Neural progenitor cell (in vitro differentiated cells): ENCODE measurements around the gene ARNT2. TPM values are rescaled to one million over a fixed set of nuclear protein-coding genes. Genes with fewer than 3 reads are reported as not detected.

ENCODE experiments used
- DNase-seq: peaks from one replicate; pipeline ENCODE4 v3.0.0-alpha.2; 2016; ENCODE audit warnings: low spot score
- H2AFZ ChIP-seq: fragments of 200-600 bp; sonication (generic); replicated peaks from 2 replicates; pipeline ENCODE4 v1.6.1; 2016; ENCODE audit warnings: antibody characterized with exemption
- H3F3A ChIP-seq: fragments of 200-600 bp; sonication (generic); 2 replicates; pipeline ENCODE4 v1.6.1; 2016; ENCODE audit warnings: antibody characterized with exemption, low read depth
- H3K27ac ChIP-seq: fragments of 200-600 bp; sonication (generic); 2 replicates; pipeline ENCODE4 v1.5.1; 2016; ENCODE audit warnings: mild to moderate bottlenecking
- H3K27me3 ChIP-seq: fragments of 200-600 bp; sonication (generic); 2 replicates; pipeline ENCODE4 v1.6.1; 2016; ENCODE audit warnings: mild to moderate bottlenecking, moderate library complexity
- H3K36me3 ChIP-seq: fragments of 200-600 bp; sonication (generic); 2 replicates; pipeline ENCODE4 v1.5.1; 2016
- H3K4me1 ChIP-seq: fragments of 200-600 bp; sonication (generic); 2 replicates; pipeline ENCODE4 v1.6.1; 2016; ENCODE audit warnings: mixed run types
- H3K4me2 ChIP-seq: fragments of 200-600 bp; sonication (generic); 2 replicates; pipeline ENCODE4 v1.6.1; 2016
- H3K4me3 ChIP-seq: fragments of 200-600 bp; sonication (generic); 2 replicates; pipeline ENCODE4 v1.5.1; 2016
- H3K79me2 ChIP-seq: fragments of 200-600 bp; sonication (generic); 2 replicates; pipeline ENCODE4 v1.6.1; 2016; ENCODE audit warnings: low read depth
- H3K9ac ChIP-seq: fragments of 200-600 bp; sonication (generic); 2 replicates; pipeline ENCODE4 v1.6.1; 2016
- H3K9me3 ChIP-seq: fragments of 200-600 bp; sonication (generic); 2 replicates; pipeline ENCODE4 v1.5.1; 2016; ENCODE audit warnings: low read depth
- H4K20me1 ChIP-seq: fragments of 200-600 bp; sonication (generic); 2 replicates; pipeline ENCODE4 v1.6.1; 2016; ENCODE audit warnings: low read depth
- H3K27ac Mint-ChIP-seq: 3 replicates; pipeline ENCODE4 v1.8.0; 2021; ENCODE audit warnings: mixed read lengths
- H3K27me3 Mint-ChIP-seq: 2 replicates; pipeline ENCODE4 v1.8.0; 2022; ENCODE audit warnings: low read depth, mild to moderate bottlenecking, inconsistent platforms, moderate library complexity, mixed read lengths; ENCODE audit not compliant: insufficient read depth
- H3K36me3 Mint-ChIP-seq: 3 replicates; pipeline ENCODE4 v1.8.0; 2021; ENCODE audit warnings: mixed read lengths
- H3K4me1 Mint-ChIP-seq: 3 replicates; pipeline ENCODE4 v1.8.0; 2021; ENCODE audit warnings: mixed read lengths
- H3K4me3 Mint-ChIP-seq: 3 replicates; pipeline ENCODE4 v1.8.0; 2021; ENCODE audit warnings: mild to moderate bottlenecking, moderate library complexity, mixed read lengths
- H3K9me3 Mint-ChIP-seq: 3 replicates; pipeline ENCODE4 v1.8.0; 2020; ENCODE audit warnings: mixed read lengths
- EZH2 ChIP-seq: fragments of 200-600 bp; sonication (generic); IDR thresholded peaks from 2 replicates; pipeline ENCODE4 v1.6.1; 2017; ENCODE audit warnings: antibody characterized with exemption, mild to moderate bottlenecking, moderate library complexity
- EZH2phosphoT487 ChIP-seq: fragments of 200-600 bp; sonication (generic); IDR thresholded peaks from 2 replicates; pipeline ENCODE4 v1.6.1; 2017; ENCODE audit warnings: antibody characterized with exemption
- total RNA-seq: library from RNA; depleted of rRNA; stranded (reverse); fragments of >200 nt; gene quantifications from 2 replicates; pipeline ENCODE4 v1.2.3, GENCODE V29; 2015; ENCODE audit warnings: low replicate concordance
- TF ChIP-seq, protein P1 (sequence below): fragments of 200-600 bp; sonication (generic); IDR thresholded peaks from 2 replicates; pipeline ENCODE4 v1.5.1; 2017; ENCODE audit warnings: antibody characterized with exemption, mild to moderate bottlenecking

The ARNT2 gene
- total RNA-seq, 1 donor from 2014 or later = 15.7 TPM

GRCh38 chr15:80449825-80450224, 45.6 kb downstream of the ARNT2 start:
- peaks cover 19% of the 10 kb centered on the region for H3K4me1 Mint-ChIP-seq

DNA sequence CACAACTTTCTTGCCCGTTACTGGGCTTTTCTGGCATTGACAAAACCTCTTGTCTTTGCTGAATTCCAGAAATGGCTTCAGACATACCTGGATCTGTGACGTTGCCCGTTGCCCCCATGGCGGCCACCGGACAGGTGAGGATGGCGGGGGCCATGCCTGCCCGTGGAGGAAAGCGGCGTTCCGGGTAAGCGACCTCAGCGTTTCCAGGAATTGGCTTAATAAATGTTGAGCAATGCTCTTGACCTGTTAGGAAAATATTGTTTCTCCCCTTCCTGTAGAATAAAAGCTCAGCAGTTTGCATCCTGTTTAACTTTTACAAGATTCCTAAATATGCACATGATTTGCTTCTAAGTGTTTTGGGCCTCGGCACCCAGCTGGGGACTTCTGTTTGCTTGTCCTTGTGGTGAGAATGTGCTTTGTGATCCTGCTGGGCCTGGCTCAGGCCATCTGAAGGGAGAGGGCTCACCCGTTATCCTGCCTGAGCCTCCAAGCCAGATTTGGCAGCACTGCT, 46.7 kb downstream of the ARNT2 start:
- Histone ChIP-seq H3K79me2 (no peaks in the 10 kb centered on the region), H3K27me3 (no peaks in the 10 kb centered on the region), H3K4me2 (no peak overlapping the region), H3K4me3 (no peak overlapping the region), H3K27ac (no peak overlapping the region), H3K9ac (no peak overlapping the region), H3K4me1 (peaks cover 7% of the 10 kb centered on the region), H3K9me3 (no peaks in the 10 kb centered on the region), H3K36me3 (no peaks in the 10 kb centered on the region), H4K20me1 (peaks cover 20% of the 10 kb centered on the region), H2AFZ (no peak overlapping the region), H3F3A (peaks cover 5% of the 10 kb centered on the region)
- Mint-ChIP-seq H3K9me3 (no peaks in the 10 kb centered on the region), H3K27me3 (peaks cover 2% of the 10 kb centered on the region), H3K27ac (no peak overlapping the region), H3K4me3 (no peak overlapping the region), H3K36me3 (peaks cover 8% of the 10 kb centered on the region), H3K4me1 (peaks cover 19% of the 10 kb centered on the region)
- TF ChIP-seq, protein P1, sequence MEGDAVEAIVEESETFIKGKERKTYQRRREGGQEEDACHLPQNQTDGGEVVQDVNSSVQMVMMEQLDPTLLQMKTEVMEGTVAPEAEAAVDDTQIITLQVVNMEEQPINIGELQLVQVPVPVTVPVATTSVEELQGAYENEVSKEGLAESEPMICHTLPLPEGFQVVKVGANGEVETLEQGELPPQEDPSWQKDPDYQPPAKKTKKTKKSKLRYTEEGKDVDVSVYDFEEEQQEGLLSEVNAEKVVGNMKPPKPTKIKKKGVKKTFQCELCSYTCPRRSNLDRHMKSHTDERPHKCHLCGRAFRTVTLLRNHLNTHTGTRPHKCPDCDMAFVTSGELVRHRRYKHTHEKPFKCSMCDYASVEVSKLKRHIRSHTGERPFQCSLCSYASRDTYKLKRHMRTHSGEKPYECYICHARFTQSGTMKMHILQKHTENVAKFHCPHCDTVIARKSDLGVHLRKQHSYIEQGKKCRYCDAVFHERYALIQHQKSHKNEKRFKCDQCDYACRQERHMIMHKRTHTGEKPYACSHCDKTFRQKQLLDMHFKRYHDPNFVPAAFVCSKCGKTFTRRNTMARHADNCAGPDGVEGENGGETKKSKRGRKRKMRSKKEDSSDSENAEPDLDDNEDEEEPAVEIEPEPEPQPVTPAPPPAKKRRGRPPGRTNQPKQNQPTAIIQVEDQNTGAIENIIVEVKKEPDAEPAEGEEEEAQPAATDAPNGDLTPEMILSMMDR = no peak
- TF ChIP-seq EZH2 (no peak), EZH2phosphoT487 (no peak)
- peak; percentile 23 for DNase-seq

More at GRCh38 chr15:80449825-80450224, 45.6 kb downstream of the ARNT2 start:
- Histone ChIP-seq H3K9me3 (no peaks in the 10 kb centered on the region), H3K27ac (no peak overlapping the region), H3K4me3 (no peak overlapping the region), H3K9ac (no peak overlapping the region), H3F3A (peaks cover 5% of the 10 kb centered on the region), H3K27me3 (no peaks in the 10 kb centered on the region), H4K20me1 (peaks cover 15% of the 10 kb centered on the region), H3K4me1 (peaks cover 10% of the 10 kb centered on the region), H3K36me3 (no peaks in the 10 kb centered on the region), H3K79me2 (no peaks in the 10 kb centered on the region), H2AFZ (no peak overlapping the region), H3K4me2 (no peak overlapping the region)
- H3K9me3 Mint-ChIP-seq = no peaks in the 10 kb centered on the region
- DNase-seq = no peak
- peaks cover 2% of the 10 kb centered on the region for H3K27me3 Mint-ChIP-seq
- H3K36me3 Mint-ChIP-seq = peaks cover 8% of the 10 kb centered on the region
- no peak overlapping the region for H3K27ac Mint-ChIP-seq
- H3K4me3 Mint-ChIP-seq = no peak overlapping the region
- TF ChIP-seq EZH2phosphoT487 (no peak), EZH2 (no peak)
- TF ChIP-seq, protein P1 = no peak

- no peak overlapping the region for H3K4me2 ChIP-seq
- H3K4me1 ChIP-seq = peaks cover 7% of the 10 kb centered on the region
- H3K36me3 ChIP-seq = no peaks in the 10 kb centered on the region
- H2AFZ ChIP-seq = no peak overlapping the region
- Mint-ChIP-seq H3K27me3 (peaks cover 2% of the 10 kb centered on the region), H3K9me3 (no peaks in the 10 kb centered on the region), H3K4me1 (peaks cover 19% of the 10 kb centered on the region), H3K4me3 (no peak overlapping the region), H3K27ac (no peak overlapping the region), H3K36me3 (peaks cover 8% of the 10 kb centered on the region)
- H3K27me3 ChIP-seq = peaks cover 4% of the 10 kb centered on the region
- no peak overlapping the region for H3K27ac ChIP-seq
- no peaks in the 10 kb centered on the region for H3K79me2 ChIP-seq
- H4K20me1 ChIP-seq = peaks cover 22% of the 10 kb centered on the region
- no peaks in the 10 kb centered on the region for H3K9me3 ChIP-seq
- no peak for DNase-seq
- TF ChIP-seq EZH2 (no peak), EZH2phosphoT487 (no peak)
- TF ChIP-seq, protein P1 = no peak
- peaks cover 5% of the 10 kb centered on the region for H3F3A ChIP-seq
- no peak overlapping the region for H3K9ac ChIP-seq
- no peak overlapping the region for H3K4me3 ChIP-seq
Observed at GRCh38 chr15:80452166-80452565, 48.0 kb downstream of the ARNT2 start.
